ENCODE results near the gene GPR4.

GPR4 gene

GRCh38 chr19:45558399-45558878 is 43.6 kb downstream of the GPR4 start:
- DNase-seq (ENCODE audit: low read depth), result no peak
- TF ChIP-seq CTCF (conservative IDR thresholded peaks at IDR 0.05; ENCODE audit: low read depth, low read length), result peak; percentile 85
- no peak overlapping the region for H3K4me3 ChIP-seq (ENCODE audit: low read length)

- DNase-seq (ENCODE audit: low read depth), result no peak
- TF ChIP-seq CTCF (conservative IDR thresholded peaks at IDR 0.05; ENCODE audit: low read depth, low read length), result no peak
- no peak overlapping the region for H3K4me3 ChIP-seq (ENCODE audit: low read length)
Observed at GRCh38 chr19:45556835-45557234, 45.2 kb downstream of the GPR4 start.

GRCh38 chr19:45554481-45554880 is 47.5 kb downstream of the GPR4 start:
- no peak for TF ChIP-seq CTCF (conservative IDR thresholded peaks at IDR 0.05; ENCODE audit: low read depth, low read length)
- DNase-seq (ENCODE audit: low read depth), result no peak
- H3K4me3 ChIP-seq (ENCODE audit: low read length), result no peak overlapping the region

GRCh38 chr19:45553464-45553863 is 48.5 kb downstream of the GPR4 start:
- no peak for DNase-seq (ENCODE audit: low read depth)
- H3K4me3 ChIP-seq (ENCODE audit: low read length), result no peak overlapping the region
- no peak for TF ChIP-seq CTCF (conservative IDR thresholded peaks at IDR 0.05; ENCODE audit: low read depth, low read length)

- TF ChIP-seq CTCF (conservative IDR thresholded peaks at IDR 0.05; ENCODE audit: low read depth, low read length), result no peak
- no peak overlapping the region for H3K4me3 ChIP-seq (ENCODE audit: low read length)
- no peak for DNase-seq (ENCODE audit: low read depth)
Observed at GRCh38 chr19:45547965-45548609, 53.9 kb downstream of the GPR4 start.

- H3K4me3 ChIP-seq (ENCODE audit: low read length), result no peak overlapping the region
- DNase-seq (ENCODE audit: low read depth), result no peak
- no peak for TF ChIP-seq CTCF (conservative IDR thresholded peaks at IDR 0.05; ENCODE audit: low read depth, low read length)
Observed at GRCh38 chr19:45547211-45547770, 54.7 kb downstream of the GPR4 start.

- DNase-seq (ENCODE audit: low read depth), result no peak
- H3K4me3 ChIP-seq (ENCODE audit: low read length), result no peak overlapping the region
- TF ChIP-seq CTCF (conservative IDR thresholded peaks at IDR 0.05; ENCODE audit: low read depth, low read length), result no peak
Observed at GRCh38 chr19:45542234-45542668, 59.8 kb downstream of the GPR4 start.

Data from retinal pigment epithelial cell (primary cell).